Measurements from ENCODE around the gene ADGRG3.

The ADGRG3 gene

GRCh38 chr16:57644383-57645014, 23.6 kb upstream of the ADGRG3 start:
- TF ChIP-seq ZFX (IDR thresholded peaks at IDR 0.05), result no peak
- TF ChIP-seq, protein P1, sequence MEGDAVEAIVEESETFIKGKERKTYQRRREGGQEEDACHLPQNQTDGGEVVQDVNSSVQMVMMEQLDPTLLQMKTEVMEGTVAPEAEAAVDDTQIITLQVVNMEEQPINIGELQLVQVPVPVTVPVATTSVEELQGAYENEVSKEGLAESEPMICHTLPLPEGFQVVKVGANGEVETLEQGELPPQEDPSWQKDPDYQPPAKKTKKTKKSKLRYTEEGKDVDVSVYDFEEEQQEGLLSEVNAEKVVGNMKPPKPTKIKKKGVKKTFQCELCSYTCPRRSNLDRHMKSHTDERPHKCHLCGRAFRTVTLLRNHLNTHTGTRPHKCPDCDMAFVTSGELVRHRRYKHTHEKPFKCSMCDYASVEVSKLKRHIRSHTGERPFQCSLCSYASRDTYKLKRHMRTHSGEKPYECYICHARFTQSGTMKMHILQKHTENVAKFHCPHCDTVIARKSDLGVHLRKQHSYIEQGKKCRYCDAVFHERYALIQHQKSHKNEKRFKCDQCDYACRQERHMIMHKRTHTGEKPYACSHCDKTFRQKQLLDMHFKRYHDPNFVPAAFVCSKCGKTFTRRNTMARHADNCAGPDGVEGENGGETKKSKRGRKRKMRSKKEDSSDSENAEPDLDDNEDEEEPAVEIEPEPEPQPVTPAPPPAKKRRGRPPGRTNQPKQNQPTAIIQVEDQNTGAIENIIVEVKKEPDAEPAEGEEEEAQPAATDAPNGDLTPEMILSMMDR (conservative IDR thresholded peaks at IDR 0.05), result no peak
- no peak overlapping the region for H3K27ac ChIP-seq

DNA sequence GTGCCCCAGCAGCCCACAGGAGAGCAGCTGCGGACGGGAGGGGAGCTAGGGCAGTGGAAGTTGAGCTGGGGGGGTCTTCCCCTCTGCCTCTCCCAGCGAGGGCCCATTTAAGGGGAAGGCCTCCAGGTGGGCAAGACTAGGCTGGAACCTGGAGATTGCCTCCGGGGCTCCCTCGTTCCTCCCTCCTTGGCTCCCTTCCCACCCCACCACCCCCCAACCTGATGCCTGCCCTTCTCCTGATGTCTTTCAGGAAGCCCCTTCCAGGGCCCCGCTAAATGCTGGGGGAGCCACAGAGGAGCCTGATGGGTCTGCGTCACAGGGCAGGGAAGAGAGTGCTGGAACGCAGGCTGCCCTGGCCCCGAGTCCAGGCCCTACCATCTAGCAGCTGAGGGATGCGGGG, 22.9 kb upstream of the ADGRG3 start:
- no peak for TF ChIP-seq ZFX (IDR thresholded peaks at IDR 0.05)
- TF ChIP-seq, protein P1 (conservative IDR thresholded peaks at IDR 0.05), result no peak
- no peak overlapping the region for H3K27ac ChIP-seq

DNA sequence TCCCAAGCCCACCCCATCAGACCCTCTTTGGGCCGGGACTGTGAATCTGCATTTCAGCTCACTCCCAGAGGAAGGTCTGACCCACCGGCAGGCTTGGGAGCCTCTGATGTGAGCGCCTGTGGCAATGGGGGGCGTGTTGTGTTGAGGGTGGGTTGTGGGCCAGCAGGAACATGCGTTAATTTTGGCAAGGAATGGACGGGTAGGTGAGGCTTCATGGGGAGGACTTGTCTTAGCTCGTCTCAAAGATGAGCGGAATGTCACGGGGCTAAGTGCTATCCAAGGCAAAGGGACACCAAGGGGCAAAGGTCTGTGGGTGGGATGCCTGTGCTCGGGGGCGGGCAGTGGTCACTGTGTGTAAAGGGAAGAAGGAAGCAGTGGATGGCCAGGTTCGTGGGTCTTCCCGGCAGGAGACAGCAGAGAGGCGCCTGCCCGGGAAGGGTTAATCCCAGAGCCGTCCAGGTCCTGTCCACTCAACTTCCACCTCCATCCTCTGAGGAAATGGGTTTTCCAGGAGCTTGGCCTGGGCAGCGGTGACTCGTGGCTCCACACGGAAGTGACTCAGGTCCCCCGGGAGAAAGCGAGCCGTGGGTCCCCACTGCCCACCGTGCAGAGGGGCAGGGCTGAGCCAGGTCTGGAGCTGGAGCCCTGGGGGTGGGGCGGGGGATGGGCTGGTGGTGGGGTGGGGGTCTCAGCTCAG, 22.3 kb upstream of the ADGRG3 start:
- H3K27ac ChIP-seq, result no peak overlapping the region
- TF ChIP-seq, protein P1 (conservative IDR thresholded peaks at IDR 0.05), result no peak
- TF ChIP-seq ZFX (IDR thresholded peaks at IDR 0.05), result no peak

DNA sequence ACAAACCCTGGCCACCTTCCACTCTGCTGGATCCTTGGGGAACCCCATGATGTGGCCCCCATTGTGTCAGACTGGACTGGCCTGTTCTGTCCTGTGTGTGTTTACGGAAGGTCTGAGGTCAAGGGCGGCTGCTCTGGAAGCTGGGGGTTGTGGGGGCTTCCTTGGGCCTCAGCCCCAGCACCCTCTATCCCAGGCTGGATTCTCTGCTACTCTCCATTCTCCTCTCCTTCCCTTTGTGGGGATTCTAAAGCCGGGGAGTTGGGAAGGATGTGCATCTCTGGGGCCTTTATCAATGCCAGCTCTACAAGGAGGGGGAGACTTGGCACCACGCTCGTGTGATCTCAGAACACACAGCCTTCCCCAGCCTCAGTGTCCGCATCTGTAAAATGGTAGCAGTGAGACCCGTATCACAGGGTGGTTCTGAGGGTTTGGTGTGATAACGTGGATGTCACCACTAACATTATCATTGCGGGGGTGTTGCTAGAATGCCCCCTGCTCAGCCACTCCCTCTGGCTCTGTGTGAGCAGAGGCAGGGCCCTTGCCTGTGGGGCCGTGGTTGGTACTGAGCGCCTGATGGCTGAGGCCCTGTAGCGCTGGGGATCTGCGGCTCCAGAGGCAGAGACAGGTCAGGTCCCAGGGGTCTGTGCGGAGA, 21.6 kb upstream of the ADGRG3 start:
- TF ChIP-seq, protein P1 (conservative IDR thresholded peaks at IDR 0.05), result no peak
- no peak for TF ChIP-seq ZFX (IDR thresholded peaks at IDR 0.05)
- no peak overlapping the region for H3K27ac ChIP-seq

DNA sequence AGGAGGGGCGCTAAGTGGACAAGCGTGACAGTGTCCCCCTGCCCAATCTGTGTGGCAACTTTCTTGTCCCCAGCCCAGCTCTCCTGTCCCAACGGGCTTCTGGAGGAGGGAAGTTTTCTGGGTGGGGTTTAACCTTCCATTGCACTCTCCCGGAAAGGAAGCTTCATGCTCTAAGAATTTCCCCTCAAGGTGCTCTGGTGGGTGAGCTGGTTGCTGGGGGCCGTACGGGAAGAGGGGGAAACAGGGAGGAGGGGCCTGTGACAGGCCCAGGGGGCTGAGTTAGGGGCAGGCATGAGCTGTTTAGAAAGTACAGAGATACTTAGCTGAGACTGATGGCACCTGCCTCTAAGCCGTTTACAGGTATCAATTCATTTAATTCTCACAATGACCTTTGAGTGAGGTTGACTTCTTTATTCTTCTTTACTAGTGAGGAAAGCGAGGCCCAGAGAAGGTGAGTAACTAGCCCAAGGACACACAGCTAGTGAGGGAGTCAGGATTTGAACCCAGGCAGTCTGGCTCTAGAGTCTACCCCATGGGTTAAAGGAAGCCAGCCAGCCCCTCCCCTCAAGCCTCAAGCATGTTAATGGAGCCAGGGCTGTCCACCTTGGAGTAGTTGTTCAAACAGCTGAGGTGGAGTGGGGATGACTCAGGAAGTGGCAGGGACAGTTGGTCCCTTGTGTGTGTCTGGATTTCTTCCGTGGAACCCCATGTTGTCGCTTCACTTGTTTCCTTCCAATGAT, 20.8 kb upstream of the ADGRG3 start:
- H3K27ac ChIP-seq, result no peak overlapping the region
- TF ChIP-seq, protein P1 (conservative IDR thresholded peaks at IDR 0.05), result no peak
- TF ChIP-seq ZFX (IDR thresholded peaks at IDR 0.05), result no peak

GRCh38 chr16:57648125-57648524, 20.0 kb upstream of the ADGRG3 start:
- H3K27ac ChIP-seq, result no peak overlapping the region
- TF ChIP-seq ZFX (IDR thresholded peaks at IDR 0.05), result no peak
- TF ChIP-seq, protein P1 (conservative IDR thresholded peaks at IDR 0.05), result no peak
